Stimulated activated CD8-positive, alpha-beta memory T cell treated with anti-CD3 and anti-CD28 coated beads, Interleukin-4, amount 100 ng/mL, for 4 hours (primary cell): Measurements from ENCODE around the gene HINT1.
"Not testable (repeated sequence)": the region's sequence is repeated elsewhere in the genome, so short reads cannot be mapped to it uniquely, and the experiment has no call there.

Experiments
- DNase-seq, 2 donors: peaks; one replicate each; pipeline ENCODE4 v3.0.0-alpha.2; 2020; ENCODE audit warnings: low read depth in 2 of 2, low spot score in 1 of 2

The HINT1 gene

GRCh38 chr5:131171276-131171810 lies 6.3 kb upstream of the HINT1 start:
- no peak for DNase-seq

GRCh38 chr5:131170540-131171275 lies 5.7 kb upstream of the HINT1 start, which contains the start of gene LYRM7:
TSS of gene LYRM7 (plus strand) at chr5:131170944. CDS start at chr5:131171021, 77 bp downstream.
- peak; percentile 81 to 93 for DNase-seq

GRCh38 chr5:131169810-131170539 lies 4.9 kb upstream of the HINT1 start:
- DNase-seq, result no peak

- DNase-seq, result no peak
Observed at GRCh38 chr5:131167615-131168014, 2.6 kb upstream of the HINT1 start.

GRCh38 chr5:131164191-131165118 lies 601 bp downstream of the HINT1 start:
- peak; percentile 40 to 54 for DNase-seq

GRCh38 chr5:131163276-131164119 lies 1.6 kb downstream of the HINT1 start:
- no peak for DNase-seq

- no peak for DNase-seq
Observed at GRCh38 chr5:131160134-131160533, 4.9 kb downstream of the HINT1 start.

- no peak for DNase-seq
Observed at GRCh38 chr5:131156957-131157356, 8.1 kb downstream of the HINT1 start.

- DNase-seq, result no peak
Observed at GRCh38 chr5:131156385-131156784, 8.7 kb downstream of the HINT1 start.

GRCh38 chr5:131151216-131151615 lies 13.8 kb downstream of the HINT1 start:
- no peak for DNase-seq

- DNase-seq, result no peak
Observed at GRCh38 chr5:131150408-131150807, 14.6 kb downstream of the HINT1 start.

- DNase-seq, result no peak
Observed at GRCh38 chr5:131148835-131149234, 16.2 kb downstream of the HINT1 start.

- DNase-seq, result no peak
Observed at GRCh38 chr5:131147258-131147657, 17.8 kb downstream of the HINT1 start.

GRCh38 chr5:131142970-131143617 lies 22.0 kb downstream of the HINT1 start:
- no peak for DNase-seq

GRCh38 chr5:131139321-131139720 lies 25.7 kb downstream of the HINT1 start:
- DNase-seq, result no peak

- DNase-seq, result not testable (repeated sequence)
Observed at GRCh38 chr5:131138406-131138805, 26.6 kb downstream of the HINT1 start.

- not testable (repeated sequence) for DNase-seq
Observed at GRCh38 chr5:131133091-131133490, 32.0 kb downstream of the HINT1 start.

GRCh38 chr5:131129306-131129705 lies 35.8 kb downstream of the HINT1 start:
- DNase-seq, result no peak

- DNase-seq, result not testable (repeated sequence)
Observed at GRCh38 chr5:131127244-131127643, 37.8 kb downstream of the HINT1 start.

- no peak for DNase-seq
Observed at GRCh38 chr5:131114754-131115153, 50.3 kb downstream of the HINT1 start.
